ENCODE data around the gene CGREF1.

Gene CGREF1

DNA sequence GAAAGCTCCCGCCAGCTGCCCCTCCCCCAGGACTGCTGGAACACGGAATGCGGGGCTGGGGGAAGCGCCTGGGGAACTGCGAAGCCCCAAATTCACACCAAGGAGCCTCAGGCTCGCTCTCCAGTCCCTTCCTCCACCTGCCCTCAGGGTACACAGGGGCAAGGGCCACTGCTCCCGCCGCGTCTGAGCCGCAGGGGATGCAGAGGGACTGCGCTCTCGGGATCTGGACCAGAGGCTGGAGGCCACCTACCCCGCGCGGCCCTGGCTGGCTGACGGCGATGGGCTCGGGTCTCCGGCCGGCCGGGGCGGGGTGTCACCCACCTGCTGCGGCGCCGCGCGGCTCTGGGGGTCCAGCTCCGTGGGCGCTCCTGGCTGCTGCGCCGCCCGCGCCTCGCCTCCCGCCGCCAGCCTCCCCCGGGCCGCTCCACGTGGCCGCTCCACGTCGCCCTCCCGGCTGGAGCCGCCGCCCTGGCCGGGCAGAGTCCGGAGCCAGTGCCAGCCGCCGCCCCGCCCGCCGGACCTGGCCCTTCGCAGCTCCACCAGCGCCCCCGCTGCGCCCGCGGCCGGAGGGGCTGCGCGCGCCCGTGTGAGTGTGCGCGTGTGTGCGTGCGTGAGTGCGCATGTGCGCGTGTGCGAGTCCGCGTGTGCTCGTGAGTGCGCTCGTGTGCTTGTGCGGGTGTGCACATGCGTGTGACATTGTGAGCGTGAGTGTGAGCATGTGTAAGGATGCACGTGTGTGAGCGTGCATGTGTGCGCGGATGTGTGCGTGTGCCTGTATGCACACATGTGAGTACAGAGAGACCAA is at the start of gene CGREF1:
Gene CGREF1, minus strand, starts transcription at position 604 of the 805 bp plus-strand sequence. CDS start 14,762 bp downstream, outside the sequence.
- DNase-seq (ENCODE audit: low read depth, low spot score) = peak; percentile 62

DNA sequence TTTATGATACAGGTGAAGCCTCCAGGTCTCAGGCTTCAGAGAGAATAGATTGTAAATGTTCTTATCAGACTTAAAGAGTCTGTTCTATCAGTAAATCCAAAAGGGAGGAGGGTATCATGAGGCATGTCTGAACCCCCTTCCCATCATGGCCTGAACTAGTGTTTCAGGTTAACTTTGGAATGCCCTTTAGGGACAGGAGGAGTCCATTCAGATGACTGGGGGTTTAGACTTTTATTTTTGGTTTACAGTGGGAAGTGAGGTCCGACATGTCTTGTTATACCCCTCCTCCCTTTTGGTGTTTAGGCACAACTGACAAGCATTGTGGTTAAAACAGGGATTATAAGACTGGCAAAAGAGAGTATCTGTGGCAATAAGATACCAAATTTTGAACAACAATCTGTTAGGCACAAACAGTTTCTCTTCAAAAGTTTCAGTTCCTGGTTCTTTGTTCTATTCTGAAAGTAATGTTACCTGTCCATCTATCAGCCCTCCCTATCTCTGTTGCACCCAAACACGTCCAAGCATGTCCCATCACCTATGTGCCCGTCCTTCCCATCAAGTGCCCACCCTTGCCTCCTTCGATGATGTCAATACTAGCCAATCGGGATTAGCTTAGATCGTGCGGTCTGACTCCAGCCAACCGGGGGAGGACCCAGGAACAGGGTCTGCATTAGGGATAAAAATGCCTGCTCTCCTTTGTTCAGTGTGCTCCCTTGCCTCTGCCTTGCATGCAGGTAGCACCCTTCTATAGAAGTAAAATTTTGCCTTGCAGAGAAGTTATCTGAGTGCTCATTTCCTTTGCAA is 46.2 kb upstream of the CGREF1 start:
- DNase-seq (ENCODE audit: low read depth, low spot score) = no peak

DNA sequence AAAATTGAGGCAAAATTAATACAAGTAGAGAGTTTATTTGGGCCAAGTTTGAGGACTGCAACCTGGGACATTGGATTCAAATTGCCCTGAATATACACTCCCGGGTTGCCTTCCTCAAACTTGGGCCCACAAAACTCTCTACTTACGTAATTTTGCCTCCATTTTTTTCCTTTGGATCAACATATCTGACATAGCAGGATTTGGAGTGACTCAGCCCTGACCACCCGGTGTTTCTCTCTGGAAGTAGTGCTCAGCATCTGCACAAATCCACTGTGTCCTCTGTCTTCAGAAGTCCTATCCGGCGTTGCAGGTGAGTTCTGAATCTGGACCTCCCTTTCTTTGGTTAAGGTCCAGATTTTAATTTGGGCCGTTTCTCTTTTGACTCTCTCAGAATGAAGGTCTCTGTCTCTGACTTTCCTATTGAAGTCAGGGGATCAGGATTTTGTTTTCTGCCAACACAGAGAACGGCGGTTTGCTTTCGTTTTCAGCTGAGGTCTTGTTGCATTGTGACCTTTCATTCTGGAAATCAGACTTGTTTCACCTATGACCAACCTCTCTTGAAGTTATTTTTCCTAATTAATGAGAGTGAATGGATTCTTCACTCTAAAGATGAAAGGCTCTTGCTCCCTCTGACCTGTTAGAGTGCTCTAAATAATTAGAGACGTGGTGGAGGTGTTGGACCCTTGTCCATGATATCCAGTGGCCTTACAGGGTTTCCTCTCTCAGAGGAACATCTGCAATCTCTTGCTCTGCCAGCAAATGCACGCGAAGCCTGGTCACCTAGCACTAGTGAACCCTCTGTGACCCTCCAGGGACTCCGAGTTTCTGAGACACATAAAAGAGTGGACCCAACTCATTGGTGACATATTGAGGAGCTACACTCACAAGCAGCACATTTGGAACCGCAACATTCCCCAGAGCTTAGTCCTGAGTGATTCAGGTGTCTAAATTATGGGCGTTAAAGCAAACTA is 43.5 kb upstream of the CGREF1 start:
- DNase-seq (ENCODE audit: low read depth, low spot score) = no peak

DNA sequence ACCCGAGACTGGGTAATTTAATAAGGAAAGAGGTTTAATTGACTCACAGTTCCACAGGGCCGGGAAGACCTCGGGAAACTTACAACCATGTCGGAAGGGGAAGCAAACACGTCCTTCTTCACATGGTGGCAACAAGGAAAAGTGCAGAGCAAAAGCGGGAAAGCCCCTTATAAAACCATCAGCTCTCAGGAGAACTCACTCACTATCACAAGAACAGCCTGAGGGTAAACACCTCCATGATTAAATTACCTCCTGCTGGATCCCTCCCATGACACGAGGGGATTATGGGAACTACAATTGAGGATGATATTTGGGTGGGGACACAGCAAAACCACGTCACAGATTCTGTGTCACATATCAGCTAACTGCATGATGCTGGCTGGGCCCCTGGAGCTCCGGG is 41.3 kb upstream of the CGREF1 start:
- DNase-seq (ENCODE audit: low read depth, low spot score) = no peak

GRCh38 chr2:27159271-27159670 is 40.3 kb upstream of the CGREF1 start:
- DNase-seq (ENCODE audit: low read depth, low spot score) = no peak

DNA sequence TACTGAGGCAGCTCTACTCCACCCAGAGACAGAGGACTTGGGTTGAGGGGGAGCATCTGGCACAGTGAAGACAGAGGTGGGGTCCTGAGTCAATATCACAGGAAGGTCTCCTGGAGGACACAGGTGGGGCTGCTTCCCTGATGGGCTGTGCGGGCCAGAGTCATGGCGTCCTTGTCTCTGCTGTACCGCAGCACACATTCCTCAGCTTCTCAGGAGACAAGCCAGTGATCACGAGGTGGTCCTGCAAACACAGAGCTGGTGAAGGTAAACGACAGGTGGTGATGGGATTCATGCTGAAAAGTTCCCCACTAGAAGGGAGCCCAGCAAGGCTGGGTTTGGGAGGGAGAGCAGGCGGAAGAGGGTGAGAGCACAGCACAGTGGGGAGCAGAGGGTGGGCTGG is 39.5 kb upstream of the CGREF1 start:
- no peak for DNase-seq (ENCODE audit: low read depth, low spot score)

- no peak for DNase-seq (ENCODE audit: low read depth, low spot score)
Observed at GRCh38 chr2:27155069-27155520, 36.2 kb upstream of the CGREF1 start.

DNA sequence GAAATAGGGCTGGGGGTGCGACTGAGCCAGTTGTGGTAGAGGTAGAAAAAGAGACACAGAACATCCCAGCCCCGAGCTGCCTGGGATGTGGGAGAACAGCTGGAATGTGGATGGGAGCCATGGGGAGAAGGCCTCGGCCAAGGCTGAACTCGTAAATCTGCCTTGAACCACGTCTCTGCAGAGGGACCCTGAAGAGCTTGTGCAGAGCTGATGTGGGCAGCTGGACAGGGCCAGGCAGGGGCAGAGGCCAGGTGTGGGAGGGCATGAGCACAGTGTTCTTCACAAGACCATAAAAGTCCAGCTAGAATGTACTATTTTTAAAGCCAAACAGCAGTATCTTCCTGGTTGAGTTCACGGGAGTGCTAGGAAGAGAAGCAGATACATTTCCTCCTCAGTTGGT is 35.6 kb upstream of the CGREF1 start:
- DNase-seq (ENCODE audit: low read depth, low spot score) = no peak

DNA sequence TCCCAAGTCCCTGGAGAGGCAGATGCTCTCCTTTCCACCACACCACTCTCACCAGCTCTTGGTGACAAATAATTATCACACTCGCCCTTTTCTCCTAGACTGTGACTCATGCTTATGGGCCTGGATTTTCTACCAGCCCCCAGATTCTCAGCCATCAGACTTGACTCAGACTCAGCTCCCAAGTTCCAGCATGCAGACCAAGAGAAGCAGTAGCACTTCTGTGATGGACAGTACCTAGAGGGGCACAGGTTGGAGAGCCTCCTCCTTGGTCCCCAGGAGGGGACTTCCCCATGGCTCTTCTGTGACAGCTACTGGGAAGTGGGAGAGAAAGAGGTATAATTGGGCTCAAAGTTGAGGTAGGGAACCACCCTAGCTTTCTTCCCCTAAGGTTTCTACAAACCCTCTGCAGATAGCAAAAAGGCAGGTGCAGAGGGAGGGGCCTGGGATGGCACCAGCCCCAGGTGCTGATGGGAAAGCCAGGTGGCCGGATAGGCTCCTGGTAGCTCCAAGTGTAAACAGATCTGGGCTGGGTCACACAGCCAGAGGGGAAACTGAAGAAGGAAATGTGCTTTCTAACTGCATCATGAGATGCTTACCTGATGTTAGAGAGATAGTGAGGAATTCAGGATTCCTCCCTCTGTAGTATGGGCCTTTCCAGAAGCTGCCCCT is 34.0 kb upstream of the CGREF1 start:
- peak; percentile 32 for DNase-seq (ENCODE audit: low read depth, low spot score)

- peak; percentile 32 for DNase-seq (ENCODE audit: low read depth, low spot score)
Observed at GRCh38 chr2:27152102-27152795, 33.3 kb upstream of the CGREF1 start.

DNA sequence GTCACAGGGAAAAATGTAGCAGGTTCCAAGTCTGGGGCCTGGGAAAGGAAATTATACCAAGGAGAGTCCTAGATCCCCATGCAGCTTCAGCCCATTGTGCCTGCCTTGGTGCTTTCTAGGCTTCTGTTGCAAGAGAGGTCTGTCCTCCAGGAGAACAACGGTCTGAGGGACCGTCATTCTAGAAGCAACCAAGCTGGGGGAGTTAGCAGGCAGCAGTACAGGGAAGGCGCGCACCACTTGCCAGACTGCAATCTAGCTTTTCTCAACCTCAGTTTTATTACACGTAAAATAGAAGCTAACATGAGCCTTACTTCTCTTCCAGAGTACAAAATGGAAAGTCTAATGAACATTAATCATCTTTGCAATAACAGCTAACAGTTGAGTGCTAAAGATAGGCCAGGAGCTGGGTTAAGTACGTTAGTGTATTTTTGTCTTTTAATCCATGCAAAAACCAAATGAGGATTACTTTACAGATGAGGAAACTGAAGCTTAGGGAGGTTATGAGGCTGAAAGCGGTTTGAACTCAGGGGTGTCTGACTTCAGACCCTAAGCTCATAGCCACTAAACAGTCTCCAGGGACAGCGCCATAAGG is 31.8 kb upstream of the CGREF1 start:
- no peak for DNase-seq (ENCODE audit: low read depth, low spot score)

GRCh38 chr2:27149570-27150405 is 30.9 kb upstream of the CGREF1 start:
- no peak for DNase-seq (ENCODE audit: low read depth, low spot score)

DNA sequence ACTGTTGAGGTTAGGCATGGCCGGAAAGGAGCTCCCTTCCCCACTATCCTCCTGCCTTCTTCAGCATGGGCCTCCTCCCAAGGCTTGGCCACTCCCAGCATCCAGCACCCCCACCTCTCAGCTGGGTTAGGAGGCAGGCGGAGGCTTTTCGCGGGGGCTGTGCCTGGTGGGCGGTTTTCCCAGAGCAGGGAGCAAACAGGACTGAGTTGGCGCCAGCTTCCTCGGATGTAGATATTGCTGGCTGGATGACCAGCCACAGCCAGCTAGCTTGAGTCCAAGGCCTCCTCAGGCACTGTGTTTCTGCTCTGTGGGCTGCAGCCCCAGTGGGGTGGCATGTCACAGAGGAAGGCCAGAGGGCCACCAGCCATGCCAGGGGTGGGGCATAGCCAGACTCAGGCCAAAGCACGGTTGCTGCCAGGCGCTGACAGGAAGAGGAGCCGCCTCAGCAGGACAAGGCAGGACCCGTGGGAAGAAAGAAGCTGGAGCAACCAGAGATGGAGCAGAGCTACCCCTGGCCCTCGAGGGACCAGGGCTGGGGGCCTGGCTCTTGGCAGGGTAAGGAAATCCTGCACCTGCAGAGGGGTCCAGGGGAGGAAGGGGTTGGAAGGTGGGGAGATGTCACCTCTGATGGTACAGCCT is 30.0 kb upstream of the CGREF1 start, which contains the start of gene TCF23:
Gene TCF23, plus strand, starts transcription at position 204 of the 639 bp plus-strand sequence. Its CDS starts 130 bp downstream, at position 334.
- DNase-seq (ENCODE audit: low read depth, low spot score) = no peak

- DNase-seq (ENCODE audit: low read depth, low spot score) = no peak
Observed at GRCh38 chr2:27147935-27148334, 29.0 kb upstream of the CGREF1 start.

DNA sequence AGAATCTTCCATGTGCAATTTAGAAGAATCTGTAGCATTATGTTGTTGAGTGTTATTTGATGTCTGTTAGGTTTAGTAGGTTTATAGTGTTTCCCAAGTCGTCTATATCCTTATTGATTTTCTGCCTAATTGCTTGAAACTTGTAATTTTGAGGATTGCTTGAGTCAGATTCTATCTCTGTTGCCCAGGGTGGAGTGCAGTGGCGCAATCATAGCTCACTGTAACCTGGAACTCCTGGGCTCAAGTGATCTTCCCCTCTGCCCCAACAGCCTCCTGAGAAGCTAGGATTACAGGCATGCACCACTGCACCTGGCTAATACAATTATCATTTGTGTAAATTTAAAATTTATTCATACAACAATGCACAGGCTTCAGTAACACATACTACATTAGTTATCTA is 26.8 kb upstream of the CGREF1 start:
- no peak for DNase-seq (ENCODE audit: low read depth, low spot score)

- no peak for DNase-seq (ENCODE audit: low read depth, low spot score)
Observed at GRCh38 chr2:27143285-27143684, 24.4 kb upstream of the CGREF1 start.

DNA sequence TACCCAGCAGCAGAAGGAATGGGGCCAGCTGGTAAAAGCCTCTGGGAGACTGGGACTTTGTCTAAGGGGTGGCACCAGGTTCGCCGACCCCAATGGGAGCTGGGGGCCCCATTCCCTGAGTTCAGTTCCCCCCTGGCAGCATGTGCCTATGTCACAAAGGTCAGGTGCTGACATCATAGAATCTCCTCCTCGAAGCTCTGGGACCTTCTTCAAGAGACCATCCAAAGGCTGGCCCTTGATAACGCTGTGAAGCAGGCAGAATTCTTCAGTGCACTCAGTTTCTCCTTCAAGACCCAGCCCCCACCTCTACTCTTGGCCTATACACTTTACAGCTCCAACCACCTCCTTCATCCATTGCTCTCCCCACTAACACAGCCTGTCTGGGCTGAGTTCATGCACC is 20.4 kb upstream of the CGREF1 start, which contains the start of gene PRR30:
Gene PRR30, minus strand, starts transcription at position 101 of the 400 bp plus-strand sequence. CDS start 1,081 bp downstream, outside the sequence.
- no peak for DNase-seq (ENCODE audit: low read depth, low spot score)

GRCh38 chr2:27138111-27138510 is 19.2 kb upstream of the CGREF1 start:
- DNase-seq (ENCODE audit: low read depth, low spot score) = no peak

Data from ELF-1 (cell line).